ENCODE data around the gene HIPK1.

HIPK1 gene

DNA sequence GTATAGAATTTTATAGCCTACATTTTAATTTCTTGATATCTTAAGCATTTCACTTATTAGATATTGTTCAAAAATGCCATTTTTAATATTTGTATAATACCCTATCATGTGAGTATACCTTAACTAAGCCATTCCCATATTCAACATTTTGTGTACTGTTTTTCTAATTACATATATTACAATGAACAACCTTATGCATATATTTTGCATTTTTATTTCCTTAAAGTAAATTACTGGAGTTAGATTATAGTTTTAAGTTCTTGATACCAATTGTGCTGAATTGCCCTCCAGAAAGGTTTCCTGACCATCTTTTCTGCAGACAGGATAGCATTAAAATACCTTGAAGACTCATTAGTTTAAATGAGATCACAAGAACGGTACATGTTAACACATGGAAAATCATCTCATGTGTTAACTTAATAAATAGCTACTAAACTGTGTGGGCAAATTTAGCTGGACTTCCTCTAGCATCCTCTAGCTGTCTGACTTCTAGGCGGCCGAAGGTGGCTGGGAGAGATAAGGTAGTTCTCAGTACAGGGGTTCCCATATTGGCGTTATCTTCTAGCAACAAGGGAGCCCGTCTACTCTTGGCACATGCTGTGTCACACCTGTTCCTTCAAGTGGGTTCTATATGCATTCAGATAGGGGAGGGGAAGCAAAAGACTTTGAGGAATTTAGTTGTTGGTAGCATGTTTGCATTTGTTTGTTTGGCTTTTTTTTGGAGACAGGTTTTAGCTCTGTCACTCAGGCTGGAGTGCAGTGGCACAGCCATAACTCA is 15.0 kb upstream of the HIPK1 start:
- no peak for DNase-seq

DNA sequence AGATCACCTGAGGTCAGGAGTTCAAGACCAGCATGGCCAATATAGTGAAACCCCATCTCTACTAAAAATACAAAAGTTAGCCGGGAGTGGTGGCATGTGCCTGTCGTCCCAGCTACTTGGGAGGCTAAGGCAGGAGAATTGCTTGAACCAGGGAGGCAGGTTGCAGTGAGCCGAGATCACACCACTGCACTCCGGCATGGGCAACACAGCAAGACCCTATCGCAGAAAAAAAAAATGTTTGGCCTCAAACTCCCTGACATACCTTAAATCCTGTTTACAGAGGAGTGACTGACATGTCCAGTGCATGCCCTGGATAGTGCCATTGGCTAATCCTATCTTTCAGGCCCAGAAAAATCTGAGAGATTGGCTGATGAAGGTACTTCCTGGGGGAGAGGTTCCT is 12.2 kb upstream of the HIPK1 start:
- DNase-seq, result no peak

DNA sequence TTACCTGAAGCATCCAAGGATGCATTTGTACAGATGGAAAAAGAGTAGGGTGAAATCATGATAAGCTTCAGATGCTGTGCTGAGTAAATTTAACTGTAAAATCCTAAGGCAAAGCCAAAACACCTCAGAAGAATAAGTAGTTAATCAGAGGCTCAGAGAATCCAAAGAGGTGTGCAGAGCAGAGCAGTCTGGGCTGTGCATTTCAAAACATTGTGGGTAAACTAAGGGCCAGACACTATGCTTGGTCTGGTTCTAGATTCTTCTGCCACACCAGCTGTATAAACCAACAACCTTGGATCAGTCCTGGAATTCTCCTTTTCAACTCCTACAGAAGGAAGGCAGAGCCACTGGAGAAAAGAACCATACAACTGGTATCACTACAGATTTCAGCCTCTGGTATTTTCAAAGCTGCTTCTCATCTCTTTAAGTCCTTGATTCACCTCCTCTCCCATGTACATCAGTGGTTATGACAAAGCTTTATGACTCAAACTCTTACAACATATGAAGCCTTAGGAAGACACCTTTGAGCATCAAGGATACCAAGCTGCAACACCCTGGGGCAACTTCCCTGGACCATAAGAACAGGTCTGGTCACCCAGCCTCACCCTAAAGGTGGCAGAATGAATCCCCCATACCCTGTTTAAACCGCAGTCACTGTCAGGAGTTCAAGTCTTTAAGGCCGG is 11.6 kb upstream of the HIPK1 start:
- DNase-seq, result no peak

DNA sequence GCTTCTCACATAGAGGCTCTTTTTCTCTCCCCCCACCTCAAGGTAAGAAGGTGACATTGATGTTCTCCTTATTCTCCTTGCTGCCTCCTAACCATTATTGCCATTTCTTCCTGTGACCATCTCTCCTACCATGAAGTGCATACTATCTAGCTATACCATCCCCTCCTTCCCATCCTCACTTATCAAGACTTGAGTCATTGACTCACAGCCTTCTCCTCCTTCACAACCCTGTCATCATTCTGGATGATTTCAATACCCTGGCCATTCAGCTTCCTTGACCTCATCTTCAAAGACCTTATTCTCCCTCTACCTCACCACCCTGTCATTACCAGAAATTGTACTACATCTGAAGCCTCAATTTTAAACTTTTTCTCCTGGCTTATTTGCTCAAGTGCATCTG is 10.9 kb upstream of the HIPK1 start:
- no peak for DNase-seq

DNA sequence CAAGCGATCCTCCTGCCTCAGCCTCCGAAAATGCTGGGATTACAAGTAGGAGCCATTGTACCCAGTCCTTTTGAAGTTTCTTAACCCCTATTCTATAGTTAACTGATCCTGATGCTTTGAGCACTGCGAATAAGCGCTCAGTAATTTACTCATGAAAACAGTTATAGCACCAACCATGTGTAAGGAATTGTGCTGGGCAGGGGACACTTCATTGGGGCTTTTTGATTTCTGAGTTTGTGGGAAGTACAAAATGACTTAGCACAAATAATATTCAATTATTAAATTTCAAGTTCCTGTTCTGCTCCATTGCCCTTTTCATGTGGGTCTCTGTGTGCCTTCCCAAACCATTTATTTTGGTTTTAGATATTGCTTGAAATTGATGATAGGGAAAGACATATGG is 6.2 kb upstream of the HIPK1 start:
- DNase-seq, result no peak

DNA sequence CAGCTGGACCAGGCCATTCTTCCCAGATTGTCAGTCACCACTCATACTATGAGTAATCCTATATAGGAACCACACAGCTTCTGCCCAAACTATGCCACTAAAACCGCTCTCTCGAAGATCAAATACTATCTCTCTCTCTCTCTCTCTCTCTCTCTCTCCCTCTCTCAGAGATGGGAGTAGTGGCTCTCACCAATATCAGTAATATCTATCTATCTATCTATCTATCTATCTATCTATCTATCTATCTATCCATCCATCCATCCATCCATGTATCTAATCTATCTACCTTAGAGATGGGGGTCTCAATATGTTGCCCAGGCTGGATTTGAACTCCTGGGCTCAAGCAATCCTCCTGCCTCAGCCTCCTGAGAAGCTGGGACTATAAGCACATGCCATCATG is 4.7 kb upstream of the HIPK1 start:
- no peak for DNase-seq

DNA sequence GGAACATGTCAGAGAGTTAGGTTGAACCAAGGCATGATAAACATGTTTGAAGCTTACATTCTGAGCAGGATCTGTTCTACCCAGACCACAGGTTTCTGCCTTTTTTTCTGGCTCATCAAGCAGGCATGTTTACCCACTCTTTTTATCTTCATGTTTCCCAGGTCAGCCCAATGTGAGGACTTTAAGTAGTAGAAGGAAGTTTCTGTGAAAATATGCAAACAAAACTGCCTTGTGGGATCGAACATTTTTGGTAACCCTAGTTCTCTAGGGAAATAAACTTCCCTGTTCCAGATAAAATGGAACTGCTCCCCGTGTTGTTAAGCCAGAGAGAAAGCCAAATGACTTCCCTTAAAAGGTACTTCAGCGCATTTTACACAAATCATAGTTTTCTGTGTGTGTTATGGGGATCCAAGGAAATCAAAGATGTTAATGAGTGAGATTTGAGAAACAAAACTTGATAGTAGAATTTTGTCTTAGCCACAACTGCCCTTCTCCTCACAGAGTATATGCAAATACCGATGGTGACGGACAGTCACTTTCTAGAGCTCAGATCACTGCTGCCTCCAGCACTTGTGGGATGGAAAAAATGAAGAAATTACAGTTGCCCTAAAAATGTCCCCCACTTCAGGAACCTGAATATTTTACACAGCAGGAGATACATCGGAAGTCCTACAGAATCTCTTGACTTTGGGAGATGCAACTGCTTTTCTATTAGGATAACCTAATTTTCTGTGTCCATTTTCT is 765 bp upstream of the HIPK1 start:
- no peak for DNase-seq

DNA sequence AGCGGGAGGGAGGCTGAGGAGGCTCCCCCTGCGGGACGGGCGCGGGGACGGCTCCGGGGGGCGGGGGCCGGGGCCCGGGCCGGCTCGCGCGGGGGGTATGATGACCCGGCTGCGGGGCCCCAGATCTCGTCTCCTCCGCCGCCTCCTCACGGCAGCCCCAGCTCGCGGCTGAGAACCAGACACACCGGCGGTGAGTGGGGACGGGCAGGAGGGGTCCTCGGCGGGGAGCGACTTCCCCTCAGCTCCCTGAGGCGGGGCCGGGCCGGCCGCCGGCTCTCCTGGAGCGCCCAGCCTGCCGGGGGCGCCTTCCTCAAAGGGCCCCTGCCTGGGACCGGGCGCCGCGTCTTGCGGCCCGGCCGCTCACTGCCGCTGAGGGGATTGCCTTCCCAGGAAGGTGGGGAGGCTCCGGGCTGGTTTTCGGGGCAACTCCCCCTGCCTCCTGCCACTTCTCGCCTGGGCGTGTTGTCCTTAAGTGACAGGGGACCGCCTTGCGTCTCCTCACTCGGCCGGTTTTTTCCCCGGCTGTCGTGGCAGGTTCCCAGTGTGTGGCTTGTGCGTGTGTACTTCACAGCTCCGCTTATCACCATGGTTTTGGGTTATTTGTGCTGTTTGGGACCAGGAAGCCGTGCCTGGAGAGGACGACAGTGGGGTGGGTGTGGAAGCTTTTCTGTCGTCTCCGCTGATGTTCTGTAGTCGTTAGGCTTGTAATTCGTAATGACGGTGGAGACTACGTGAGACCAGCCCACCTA is 800 bp downstream of the HIPK1 start:
- peak; percentile 58 to 65 for DNase-seq

DNA sequence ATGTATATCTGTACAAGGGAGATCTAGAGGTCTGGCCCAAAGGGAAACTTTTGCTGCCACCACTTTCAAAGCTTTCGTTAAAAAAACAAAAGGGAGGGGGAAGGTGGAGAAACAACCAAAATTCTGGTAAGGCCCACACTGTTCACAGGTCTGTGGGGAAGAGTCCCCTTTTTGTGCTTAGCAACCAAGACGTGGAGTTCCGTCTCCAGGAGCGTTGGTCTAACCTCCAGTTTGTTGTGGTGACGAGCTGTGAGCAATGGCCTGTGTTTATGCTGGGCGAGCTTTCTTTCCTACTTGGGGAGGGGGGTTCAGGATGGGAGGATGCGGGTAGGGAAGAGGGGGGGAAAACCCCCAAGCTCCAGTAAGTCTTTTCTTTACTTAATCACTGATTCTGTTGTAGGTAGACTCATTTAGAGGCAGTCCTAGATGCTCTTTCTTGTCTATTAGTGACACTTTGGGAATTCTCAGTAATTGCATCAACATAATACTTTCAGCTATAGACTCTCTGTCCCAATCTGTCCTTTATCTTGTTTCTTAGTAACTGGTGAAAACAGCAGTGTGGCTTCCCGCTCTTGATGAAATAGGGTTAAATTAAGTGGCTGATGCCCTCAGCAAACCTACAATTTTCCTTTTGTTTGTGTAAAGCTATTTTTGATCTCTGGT is 1.5 kb downstream of the HIPK1 start:
- DNase-seq, result peak; percentile 58 to 68

DNA sequence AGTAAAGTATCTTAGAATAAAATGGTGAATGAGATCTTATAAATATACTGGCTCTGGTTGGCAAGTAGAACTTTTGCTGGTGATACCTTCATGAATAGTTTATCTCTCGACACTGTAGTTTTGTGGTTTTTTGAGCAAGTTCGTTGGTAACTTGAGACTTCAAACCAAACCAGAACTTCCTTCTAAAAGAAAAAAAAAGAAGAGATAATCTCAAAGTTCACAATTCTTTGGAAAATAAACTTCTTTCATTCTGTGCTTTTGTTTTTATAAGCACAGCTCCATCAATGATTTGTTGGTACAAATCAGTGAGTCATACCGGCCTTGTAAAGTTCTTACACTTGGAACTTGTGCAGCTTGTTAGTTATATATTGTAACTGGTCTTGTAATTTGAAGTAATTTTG is 2.3 kb downstream of the HIPK1 start:
- no peak for DNase-seq

DNA sequence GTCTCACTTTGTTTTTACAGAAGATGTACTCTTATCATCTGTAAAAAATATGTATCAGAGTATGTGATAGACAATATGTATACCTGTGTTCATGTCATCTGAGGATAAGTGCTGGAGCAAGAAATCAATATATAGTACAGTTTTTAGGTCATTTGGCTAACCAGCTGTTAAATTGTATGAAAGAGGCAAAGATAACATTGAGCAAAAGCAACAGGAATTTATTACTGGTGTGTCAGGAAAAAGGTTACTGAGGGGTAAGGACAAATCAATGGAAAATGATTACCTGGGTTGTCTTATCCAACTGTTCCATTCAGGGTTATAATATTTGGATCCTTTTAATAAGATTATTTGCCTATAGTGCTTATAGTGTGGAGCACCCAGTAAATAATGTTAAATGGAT is 4.9 kb downstream of the HIPK1 start:
- no peak for DNase-seq

DNA sequence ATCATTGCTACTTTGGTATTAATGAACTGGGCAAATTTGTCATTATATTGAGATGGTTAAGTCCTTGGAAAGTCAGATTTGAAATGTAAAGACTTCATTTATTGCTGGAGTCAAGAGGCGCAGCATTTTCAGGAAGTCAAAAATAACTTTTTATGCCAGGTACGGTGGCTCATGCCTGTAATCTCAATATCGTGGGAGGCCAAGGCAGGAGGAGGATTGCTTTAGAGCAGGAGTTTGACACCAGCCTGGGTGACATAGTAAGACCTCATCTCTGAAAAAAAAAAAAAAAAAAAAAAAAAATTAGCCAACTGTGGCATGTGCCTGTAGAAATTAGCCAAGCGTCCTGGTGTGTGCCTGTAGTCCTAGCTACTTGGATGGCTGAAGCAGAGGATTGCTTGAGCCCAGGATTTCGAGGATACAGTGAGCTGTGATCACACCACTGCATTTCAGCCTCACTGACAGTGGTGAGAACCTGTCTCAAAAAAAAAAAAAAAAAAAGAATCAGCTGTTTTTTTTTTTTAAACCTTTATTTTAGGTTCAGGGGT is 5.5 kb downstream of the HIPK1 start:
- no peak for DNase-seq

DNA sequence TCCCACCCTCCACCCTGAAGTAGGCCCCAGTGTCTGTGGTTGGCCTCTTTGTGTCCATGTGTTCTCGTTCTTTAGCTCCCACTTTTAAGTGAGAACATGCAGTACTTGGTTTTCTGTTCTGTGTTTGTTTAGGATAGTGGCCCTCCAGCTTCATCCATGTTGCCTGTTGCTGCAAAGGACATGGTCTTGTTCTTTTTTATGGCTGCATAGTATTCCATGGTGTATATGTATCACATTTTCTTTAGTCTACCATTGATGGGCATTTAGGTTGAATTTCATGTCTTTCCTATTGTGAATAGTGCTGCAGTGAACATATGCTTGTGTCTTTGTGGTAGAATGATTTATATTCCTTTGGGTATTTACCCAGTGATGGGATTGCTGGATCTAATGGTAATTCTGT is 6.1 kb downstream of the HIPK1 start:
- DNase-seq, result no peak

DNA sequence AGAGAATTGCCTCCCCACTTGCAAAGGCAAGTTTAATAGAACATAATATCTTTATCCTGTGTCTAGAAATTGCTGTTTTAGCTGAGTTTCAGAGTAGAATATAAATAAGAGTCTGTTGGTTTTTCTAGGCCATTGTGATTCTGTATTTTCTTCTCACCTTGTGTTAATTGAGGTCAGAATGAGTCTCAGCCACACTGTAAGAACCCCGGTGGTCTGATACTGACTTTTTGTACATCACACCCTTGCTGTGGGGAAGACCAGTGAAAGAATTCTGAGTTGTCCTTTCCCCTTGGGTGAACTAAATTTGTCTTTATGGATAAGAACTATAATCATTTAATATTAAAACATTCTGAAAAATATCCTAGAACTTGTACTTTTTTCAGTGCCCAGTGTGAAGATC is 6.8 kb downstream of the HIPK1 start:
- DNase-seq, result no peak

DNA sequence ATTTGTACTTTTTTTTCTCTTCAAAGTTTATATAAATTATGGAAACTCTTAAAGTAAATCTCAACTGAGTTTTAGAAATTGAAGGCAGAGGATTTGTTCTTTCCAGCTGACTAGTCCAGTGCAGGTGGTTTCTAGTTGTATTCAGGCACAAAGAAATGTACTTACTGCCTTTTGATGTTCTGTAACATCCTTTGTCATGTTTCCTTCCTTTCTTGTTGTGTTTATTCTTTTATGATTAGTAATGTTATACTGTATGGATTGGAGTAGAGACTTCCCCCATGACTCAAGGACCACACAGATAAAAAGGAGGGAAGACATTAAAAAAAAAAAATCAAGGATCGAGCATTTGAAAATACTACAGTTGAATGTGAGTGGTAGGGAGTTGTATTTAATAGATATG is 8.0 kb downstream of the HIPK1 start:
- DNase-seq, result no peak

DNA sequence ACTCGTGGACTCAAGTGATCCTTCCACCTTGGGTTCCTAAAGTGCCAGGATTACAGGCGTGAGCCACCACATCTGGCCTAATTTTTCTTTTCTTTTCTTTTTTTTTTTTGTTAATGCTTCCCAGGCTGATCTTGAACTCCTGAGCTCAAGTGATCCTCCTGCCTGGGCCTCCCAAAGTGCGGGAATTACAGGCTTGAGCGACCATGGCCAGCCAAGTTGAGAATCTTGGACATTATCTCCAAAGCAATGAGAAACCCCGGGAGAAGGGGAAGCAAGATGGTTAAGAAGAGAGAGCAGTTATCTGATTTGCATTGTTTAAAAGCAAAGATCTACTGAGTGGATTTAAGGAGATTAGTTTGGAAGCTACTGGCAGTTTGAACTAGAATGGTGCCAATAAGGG is 9.1 kb downstream of the HIPK1 start:
- DNase-seq, result no peak

DNA sequence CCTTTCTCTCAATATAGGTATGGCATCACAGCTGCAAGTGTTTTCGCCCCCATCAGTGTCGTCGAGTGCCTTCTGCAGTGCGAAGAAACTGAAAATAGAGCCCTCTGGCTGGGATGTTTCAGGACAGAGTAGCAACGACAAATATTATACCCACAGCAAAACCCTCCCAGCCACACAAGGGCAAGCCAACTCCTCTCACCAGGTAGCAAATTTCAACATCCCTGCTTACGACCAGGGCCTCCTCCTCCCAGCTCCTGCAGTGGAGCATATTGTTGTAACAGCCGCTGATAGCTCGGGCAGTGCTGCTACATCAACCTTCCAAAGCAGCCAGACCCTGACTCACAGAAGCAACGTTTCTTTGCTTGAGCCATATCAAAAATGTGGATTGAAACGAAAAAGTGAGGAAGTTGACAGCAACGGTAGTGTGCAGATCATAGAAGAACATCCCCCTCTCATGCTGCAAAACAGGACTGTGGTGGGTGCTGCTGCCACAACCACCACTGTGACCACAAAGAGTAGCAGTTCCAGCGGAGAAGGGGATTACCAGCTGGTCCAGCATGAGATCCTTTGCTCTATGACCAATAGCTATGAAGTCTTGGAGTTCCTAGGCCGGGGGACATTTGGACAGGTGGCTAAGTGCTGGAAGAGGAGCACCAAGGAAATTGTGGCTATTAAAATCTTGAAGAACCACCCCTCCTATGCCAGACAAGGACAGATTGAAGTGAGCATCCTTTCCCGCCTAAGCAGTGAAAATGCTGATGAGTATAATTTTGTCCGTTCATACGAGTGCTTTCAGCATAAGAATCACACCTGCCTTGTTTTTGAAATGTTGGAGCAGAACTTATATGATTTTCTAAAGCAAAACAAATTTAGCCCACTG is 11.5 kb downstream of the HIPK1 start:
- DNase-seq, result peak; percentile 29 to 46

DNA sequence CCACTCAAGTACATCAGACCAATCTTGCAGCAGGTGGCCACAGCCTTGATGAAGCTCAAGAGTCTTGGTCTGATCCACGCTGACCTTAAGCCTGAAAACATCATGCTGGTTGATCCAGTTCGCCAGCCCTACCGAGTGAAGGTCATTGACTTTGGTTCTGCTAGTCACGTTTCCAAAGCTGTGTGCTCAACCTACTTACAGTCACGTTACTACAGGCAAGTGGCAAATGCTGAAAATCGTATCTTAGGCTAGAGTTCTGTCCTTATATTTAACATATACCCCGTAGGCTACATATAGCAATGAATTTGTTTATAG is 12.1 kb downstream of the HIPK1 start:
- DNase-seq, result no peak

DNA sequence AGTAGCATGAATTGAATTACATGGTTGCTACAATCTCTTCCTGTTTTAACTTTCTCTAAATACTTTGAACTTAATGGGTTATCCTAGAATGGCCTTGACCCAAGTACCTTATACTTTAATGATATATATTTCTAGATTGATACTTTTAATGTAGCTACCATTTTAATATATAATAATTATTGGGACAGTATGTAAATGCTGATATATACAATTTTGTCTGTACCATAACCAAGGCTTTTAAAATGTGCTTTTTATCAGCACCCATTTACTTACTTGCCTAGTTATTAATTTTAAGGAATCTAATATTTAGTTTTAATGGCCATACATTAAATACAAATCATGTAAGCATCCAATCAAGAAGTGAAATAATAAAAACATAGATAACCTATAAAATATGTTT is 13.4 kb downstream of the HIPK1 start:
- DNase-seq, result no peak

DNA sequence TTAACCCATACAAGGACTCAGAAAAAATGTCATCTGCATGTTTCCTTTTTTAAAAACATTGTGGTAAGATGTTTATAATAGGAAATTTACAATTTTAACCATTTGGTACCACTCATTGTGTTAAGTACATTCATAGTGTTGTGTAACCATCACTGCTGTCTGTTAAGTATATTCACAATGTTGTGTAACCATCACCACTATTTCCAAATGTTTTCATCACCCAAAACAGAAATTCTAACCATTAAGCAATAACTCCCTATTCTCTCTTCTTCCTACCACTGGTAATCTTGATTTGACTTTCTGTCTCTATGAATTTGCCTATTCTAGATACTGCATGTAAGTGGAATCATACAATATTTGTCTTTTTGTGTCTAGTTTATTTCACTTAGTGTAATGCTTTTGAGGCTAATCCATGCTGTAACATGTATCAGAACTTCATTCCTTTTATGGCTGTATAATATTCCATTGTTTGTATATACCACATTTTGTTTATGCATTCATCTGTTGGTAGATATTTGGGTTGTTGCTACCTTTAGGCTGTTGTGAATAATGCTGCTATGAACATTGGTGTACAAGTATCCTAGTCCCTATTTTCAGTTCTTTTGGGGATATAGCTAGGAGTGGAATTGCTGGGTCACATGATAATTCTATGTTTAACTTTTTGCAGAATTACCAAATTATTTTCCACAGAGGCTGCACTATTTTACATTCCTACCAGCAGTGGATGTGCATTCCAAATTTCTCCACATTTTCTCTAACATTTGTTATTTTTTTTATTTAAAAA is 14.1 kb downstream of the HIPK1 start:
- no peak for DNase-seq

DNA sequence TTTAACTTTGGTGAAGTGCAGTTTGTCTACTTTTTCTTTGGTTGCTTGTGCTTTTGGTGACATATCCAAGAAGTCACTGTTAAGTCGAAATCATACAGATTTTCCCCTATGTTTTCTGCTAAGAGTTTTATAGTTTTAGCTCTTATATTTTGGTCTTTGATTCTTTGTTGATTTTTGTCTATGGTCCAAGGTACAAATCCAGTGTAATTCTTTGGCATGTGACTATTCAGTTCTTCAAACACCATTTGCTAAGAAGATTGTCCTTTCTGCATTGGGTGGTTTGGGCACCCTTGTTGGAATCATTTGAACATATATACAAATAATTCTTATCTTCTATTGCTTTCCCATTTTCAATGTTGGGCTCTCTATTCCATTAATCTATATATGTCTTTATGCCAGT is 16.2 kb downstream of the HIPK1 start:
- no peak for DNase-seq
